Small intestine (tissue), 7 donors: ENCODE measurements around the gene LYPD3. TPM values are rescaled to one million over a fixed set of nuclear protein-coding genes. Genes with fewer than 3 reads are reported as not detected.
A peak's percentile ranks its signal among the peaks of the same experiment; 100 is the strongest.

ENCODE experiments used
- DNase-seq, 2 donors: peaks; one replicate each; pipeline versions ENCODE4 v3.0.0 to v3.0.0-alpha.2; 2013
- FAIRE-seq: peaks from 2 replicates; lab custom pipeline; 2012; peaks lifted over from hg19 to GRCh38; lab: Jason Lieb, UNC
- H3K27ac ChIP-seq, 3 donors: one replicate each; pipeline ENCODE4 v1.5.1; 2013; ENCODE audit warnings: low read length in 2 of 3, mild to moderate bottlenecking in 2 of 3, control low read depth in 1 of 3, inconsistent platforms in 1 of 3, low read depth in 1 of 3, moderate library complexity in 1 of 3
- H3K27me3 ChIP-seq, 3 donors: one replicate each; pipeline ENCODE4 v1.6.1; 2013; ENCODE audit warnings: low read length in 3 of 3, inconsistent platforms in 1 of 3; ENCODE audit not compliant: control insufficient read depth in 3 of 3, insufficient read depth in 3 of 3
- H3K36me3 ChIP-seq, 3 donors: one replicate each; pipeline ENCODE4 v1.6.1; 2013; ENCODE audit warnings: low read length in 3 of 3, inconsistent platforms in 1 of 3, low read depth in 1 of 3, mild to moderate bottlenecking in 1 of 3, moderate library complexity in 1 of 3; ENCODE audit not compliant: control insufficient read depth in 3 of 3, insufficient read depth in 2 of 3
- H3K4me1 ChIP-seq, 3 donors: one replicate each; pipeline ENCODE4 v1.6.1; 2013; ENCODE audit warnings: low read length in 2 of 3, inconsistent platforms in 1 of 3, low read depth in 1 of 3, mild to moderate bottlenecking in 1 of 3, moderate library complexity in 1 of 3; ENCODE audit not compliant: control insufficient read depth in 3 of 3, insufficient read depth in 2 of 3
- H3K4me3 ChIP-seq, 3 donors: one replicate each; pipeline ENCODE4 v1.5.1; 2013; ENCODE audit warnings: low read length in 3 of 3, control low read depth in 1 of 3, inconsistent platforms in 1 of 3, low read depth in 1 of 3, mild to moderate bottlenecking in 1 of 3, moderate library complexity in 1 of 3
- H3K9me3 ChIP-seq, 2 donors: one replicate each; pipeline ENCODE4 v1.6.1; 2013; ENCODE audit warnings: low read depth in 1 of 2, low read length in 1 of 2; ENCODE audit not compliant: control insufficient read depth in 2 of 2, insufficient read depth in 1 of 2
- WGBS, 3 donors: extraction: QIAGEN DNeasy Blood & Tissue Kit; methylation state at CpG; one replicate each; pipeline ENCODE4 v1.1.7; 2013; 5-methylcytosine and 5-hydroxymethylcytosine counted together
- polyA plus RNA-seq, 4 donors: library from polyadenylated mRNA; stranded (reverse) in 3 of 4; unstranded in 1 of 4; fragments of 200-250 nt in 3 of 4; fragments of 120-200 nt in 1 of 4; gene quantifications; one replicate each; pipeline versions ENCODE4 v1.2.1 to v1.2.3, GENCODE V29; 2013
- donor health status: healthy with polysubstance abuse.
- donor health status: control.
- donor health status: control.
- donor health status: Bipolar disorder and iron deficiency.
- donor health status: healthy.

The LYPD3 gene
- polyA plus RNA-seq, 4 donors, result 0.73 to 1.1 (median 0.86) TPM; not detected in 1

DNA sequence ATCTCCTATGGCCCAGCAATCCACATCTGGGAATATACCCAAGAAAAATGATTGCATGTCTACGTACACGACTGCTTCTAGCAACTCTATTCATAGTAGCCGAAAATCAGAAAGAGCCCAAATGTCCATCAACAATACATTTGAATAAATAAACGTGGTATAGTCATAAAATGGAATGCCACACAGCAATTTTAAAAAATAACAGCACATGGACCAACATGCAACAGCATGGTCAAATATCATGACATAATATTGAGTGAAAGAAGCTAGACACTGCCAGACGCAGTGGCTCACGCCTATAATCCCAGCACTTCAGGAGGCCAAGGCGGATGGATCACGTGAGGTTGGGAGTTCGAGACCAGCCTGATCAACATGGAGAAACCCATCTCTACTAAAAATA, 34.4 kb downstream of the LYPD3 start:
- H3K9me3 ChIP-seq, result no peaks in the 10 kb centered on the region
- FAIRE-seq, result no peak
- no peak overlapping the region for H3K27ac ChIP-seq
- peaks cover 0 to 4% (median under 1%) of the 10 kb centered on the region in 3 donors for H3K4me1 ChIP-seq
- H3K36me3 ChIP-seq, result no peaks in the 10 kb centered on the region
- no peaks in the 10 kb centered on the region for H3K27me3 ChIP-seq
- 86 to 90% (median 89%) methylated on average over 9 of the region's 9 CpGs for WGBS, 3 donors
- no peak overlapping the region for H3K4me3 ChIP-seq
- DNase-seq, result no peak

DNA sequence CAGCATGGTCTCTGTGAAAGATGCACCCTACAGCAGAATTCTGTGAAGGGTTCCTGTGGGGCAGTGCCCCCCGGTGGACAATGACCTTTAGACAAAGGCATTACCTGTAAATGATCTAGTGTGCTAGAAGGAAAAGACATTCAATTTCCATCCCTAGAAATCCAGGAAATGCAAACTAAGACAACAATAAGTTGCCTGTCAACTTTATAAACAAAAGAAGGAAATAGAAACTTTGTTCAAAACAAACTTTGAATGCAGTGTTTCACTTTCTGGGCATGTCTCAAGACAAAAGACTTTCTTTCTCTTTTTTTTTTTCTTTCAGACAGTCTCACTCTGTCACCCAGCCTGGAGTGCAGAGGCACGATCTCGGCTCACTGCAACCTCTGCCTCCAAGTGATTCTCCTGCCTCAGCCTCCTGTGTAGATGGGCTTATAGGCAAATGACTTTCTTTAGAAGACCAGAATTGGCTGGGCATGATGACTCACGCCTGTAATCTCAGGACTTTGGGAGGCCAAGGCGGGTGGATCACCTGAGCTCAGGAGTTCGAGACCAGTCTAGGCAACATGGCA, 35.2 kb downstream of the LYPD3 start:
- Histone ChIP-seq H3K27me3 (no peaks in the 10 kb centered on the region), H3K9me3 (no peaks in the 10 kb centered on the region), H3K27ac (peak overlapping the region in 1 of 3 donors; percentile 62), H3K4me1 (peaks cover 0 to 4% (median 4%) of the 10 kb centered on the region in 3 donors), H3K4me3 (no peak overlapping the region), H3K36me3 (no peaks in the 10 kb centered on the region)
- peak in 1 of 2 donors; percentile 7 for DNase-seq
- FAIRE-seq, result no peak
- 31 to 37% (median 35%) methylated on average over 6 of the region's 6 CpGs for WGBS, 3 donors

DNA sequence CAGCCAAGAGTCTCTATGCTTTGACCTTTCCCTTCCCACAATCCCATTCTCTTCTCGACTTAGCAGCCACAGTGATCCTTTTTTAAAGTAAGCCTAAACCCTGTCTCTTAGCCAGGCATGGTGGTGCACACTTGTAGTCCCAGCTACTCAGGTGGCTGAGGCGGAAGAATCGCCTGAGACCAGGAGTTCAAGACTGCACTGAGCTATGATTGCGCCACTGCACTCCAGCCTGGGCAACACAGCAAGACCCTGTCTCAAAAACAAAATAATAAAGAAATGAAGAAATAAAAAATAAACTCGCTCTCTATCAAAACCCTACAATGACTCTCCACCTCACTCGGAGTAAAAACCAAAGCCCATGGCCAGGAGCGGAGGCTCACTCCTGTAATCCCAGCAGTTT, 36.0 kb downstream of the LYPD3 start:
- DNase-seq (no peak), FAIRE-seq (no peak)
- H3K36me3 ChIP-seq, result no peaks in the 10 kb centered on the region
- no peak overlapping the region for H3K4me3 ChIP-seq
- no peaks in the 10 kb centered on the region for H3K9me3 ChIP-seq
- WGBS, 3 donors, result 90 to 91% (median 91%) methylated on average over 7 of the region's 7 CpGs
- H3K27me3 ChIP-seq, result no peaks in the 10 kb centered on the region
- peaks cover 0 to 4% (median 4%) of the 10 kb centered on the region in 3 donors for H3K4me1 ChIP-seq
- H3K27ac ChIP-seq, result no peak overlapping the region

DNA sequence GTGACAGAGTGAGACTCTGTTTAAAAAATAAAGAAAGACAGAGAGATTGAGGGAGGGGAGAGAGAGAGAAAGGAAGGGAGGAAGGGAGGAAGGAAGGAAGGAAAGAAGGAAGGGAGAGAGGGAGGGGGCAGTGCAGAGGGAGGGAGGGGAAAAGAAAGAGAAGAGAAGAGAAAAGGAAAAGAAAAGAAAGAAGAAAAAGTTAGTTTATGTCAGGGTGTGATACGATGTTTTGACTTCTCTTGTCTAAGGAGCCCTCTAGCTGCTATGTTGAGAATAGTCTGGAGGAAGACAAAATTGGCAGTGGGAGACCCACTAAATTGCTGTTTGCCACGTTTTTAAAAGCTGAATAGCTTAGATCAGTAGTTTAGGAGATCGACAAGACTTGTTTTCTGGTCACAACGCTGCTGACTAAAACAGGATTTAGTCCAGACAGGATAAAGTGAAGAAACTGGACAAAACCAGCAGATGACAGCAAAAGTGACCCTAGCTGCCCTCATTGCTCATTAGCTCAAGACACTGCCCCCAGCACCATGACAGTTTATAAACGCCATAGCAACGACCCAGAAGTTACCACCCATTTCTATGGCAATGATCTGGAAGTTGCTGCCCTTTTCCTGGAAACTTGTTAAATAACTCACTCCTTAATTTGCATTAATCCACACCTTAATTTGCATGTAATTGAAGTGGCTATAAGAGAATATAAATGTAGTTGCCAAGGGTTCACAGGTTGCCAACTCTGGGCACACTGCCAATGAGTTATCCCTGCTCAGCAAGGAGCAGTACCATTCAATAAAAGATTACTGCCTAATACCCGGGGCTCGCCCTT, 39.6 kb downstream of the LYPD3 start:
- no peaks in the 10 kb centered on the region for H3K27me3 ChIP-seq
- H3K9me3 ChIP-seq, result no peaks in the 10 kb centered on the region
- H3K4me1 ChIP-seq, result peaks cover 0 to 4% (median 4%) of the 10 kb centered on the region in 3 donors
- H3K36me3 ChIP-seq, result no peaks in the 10 kb centered on the region
- H3K4me3 ChIP-seq, result no peak overlapping the region
- FAIRE-seq (no peak), DNase-seq (peak; percentile 47 to 96)
- peak overlapping the region in 2 of 3 donors; percentile 25 to 83 for H3K27ac ChIP-seq
- WGBS, 3 donors, result 5 to 21% (median 13%) methylated on average over 8 of the region's 8 CpGs

DNA sequence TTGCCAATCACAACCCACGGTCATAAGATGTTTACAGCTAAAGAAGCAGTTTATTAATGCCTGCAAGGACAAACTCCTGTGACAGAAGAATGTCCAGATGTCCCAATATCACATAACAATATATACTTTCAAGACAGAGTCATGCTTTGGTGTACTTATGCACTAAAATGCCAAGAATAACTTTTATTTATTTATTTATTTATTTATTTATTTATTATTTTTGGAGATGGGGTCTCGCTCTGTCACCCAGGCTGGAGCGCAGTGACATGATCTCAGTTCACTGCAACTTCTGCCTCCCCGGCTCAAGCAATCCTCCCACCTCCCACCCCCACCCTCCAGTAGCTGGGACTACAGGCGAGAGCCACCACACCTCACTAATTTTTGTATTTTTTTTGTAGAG, 41.6 kb downstream of the LYPD3 start:
- H3K9me3 ChIP-seq, result no peaks in the 10 kb centered on the region
- H3K4me3 ChIP-seq, result no peak overlapping the region
- peaks cover 0 to 4% (median 0%) of the 10 kb centered on the region in 3 donors for H3K4me1 ChIP-seq
- FAIRE-seq (no peak), DNase-seq (no peak)
- 90 to 93% (median 92%) methylated on average over 5 of the region's 5 CpGs for WGBS, 3 donors
- no peaks in the 10 kb centered on the region for H3K27me3 ChIP-seq
- H3K27ac ChIP-seq, result no peak overlapping the region
- no peaks in the 10 kb centered on the region for H3K36me3 ChIP-seq

DNA sequence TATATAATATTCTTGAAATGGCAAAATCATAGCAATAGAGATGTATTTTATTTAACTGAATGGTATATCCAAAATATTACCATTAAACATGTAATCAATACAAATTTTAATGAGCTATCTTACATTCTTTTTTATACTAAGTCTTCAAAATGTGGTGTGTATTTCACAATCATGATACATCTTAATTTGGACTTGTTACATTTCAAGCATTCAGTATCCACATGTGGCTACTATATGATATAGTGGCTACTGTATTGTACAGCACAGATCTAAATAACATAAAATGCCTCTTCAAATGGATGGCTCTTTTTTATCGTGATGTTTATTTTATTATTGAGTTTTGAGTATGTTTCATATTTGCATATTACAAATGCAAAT, 42.7 kb downstream of the LYPD3 start:
- no peak overlapping the region for H3K27ac ChIP-seq
- FAIRE-seq (no peak), DNase-seq (no peak)
- H3K36me3 ChIP-seq, result no peaks in the 10 kb centered on the region
- H3K4me3 ChIP-seq, result no peak overlapping the region
- WGBS, 3 donors, result 92 to 96% (median 95%) methylated on average over 1 of the region's 1 CpG
- H3K9me3 ChIP-seq, result no peaks in the 10 kb centered on the region
- H3K27me3 ChIP-seq, result no peaks in the 10 kb centered on the region
- H3K4me1 ChIP-seq, result peaks cover 0 to 4% (median 0%) of the 10 kb centered on the region in 3 donors

DNA sequence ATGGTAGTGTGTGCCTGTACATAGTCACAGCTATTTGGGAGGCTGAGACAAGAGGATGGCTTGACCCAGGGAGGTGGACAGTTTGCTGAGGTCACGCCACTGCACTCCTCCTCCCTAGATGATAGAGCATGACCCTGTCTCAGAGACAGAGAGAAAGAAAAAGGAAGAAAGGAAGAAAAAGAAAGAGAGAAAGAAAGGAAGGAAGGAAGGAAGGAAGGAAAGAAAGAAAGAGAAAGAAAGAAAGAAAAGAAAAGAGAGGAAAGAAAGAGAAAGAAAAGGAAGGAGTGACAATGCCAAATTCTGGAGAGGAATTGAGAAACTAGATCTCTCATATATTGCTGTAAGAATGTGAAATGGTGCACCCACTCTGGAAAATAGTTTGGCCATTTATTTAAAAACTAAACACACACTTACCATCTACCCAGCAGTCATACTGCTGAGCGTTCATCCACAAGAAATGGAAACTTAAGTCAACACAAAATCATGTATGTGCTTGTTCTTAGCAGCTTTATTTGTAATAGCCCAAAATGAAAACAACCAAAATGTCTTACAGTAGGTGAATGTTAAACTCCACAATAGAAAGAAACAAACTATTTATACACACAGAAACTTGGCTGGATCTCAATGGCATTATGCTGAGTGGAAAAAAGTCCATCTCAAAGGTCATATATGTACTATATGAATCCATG, 43.3 kb downstream of the LYPD3 start:
- H3K9me3 ChIP-seq, result no peaks in the 10 kb centered on the region
- WGBS, 3 donors, result 86 to 90% (median 86%) methylated on average over 2 of the region's 2 CpGs
- no peak for DNase-seq
- H3K36me3 ChIP-seq, result no peaks in the 10 kb centered on the region
- H3K4me1 ChIP-seq, result peaks cover 0 to 4% (median 0%) of the 10 kb centered on the region in 3 donors
- no peak for FAIRE-seq
- H3K4me3 ChIP-seq, result no peak overlapping the region
- no peaks in the 10 kb centered on the region for H3K27me3 ChIP-seq
- H3K27ac ChIP-seq, result no peak overlapping the region

DNA sequence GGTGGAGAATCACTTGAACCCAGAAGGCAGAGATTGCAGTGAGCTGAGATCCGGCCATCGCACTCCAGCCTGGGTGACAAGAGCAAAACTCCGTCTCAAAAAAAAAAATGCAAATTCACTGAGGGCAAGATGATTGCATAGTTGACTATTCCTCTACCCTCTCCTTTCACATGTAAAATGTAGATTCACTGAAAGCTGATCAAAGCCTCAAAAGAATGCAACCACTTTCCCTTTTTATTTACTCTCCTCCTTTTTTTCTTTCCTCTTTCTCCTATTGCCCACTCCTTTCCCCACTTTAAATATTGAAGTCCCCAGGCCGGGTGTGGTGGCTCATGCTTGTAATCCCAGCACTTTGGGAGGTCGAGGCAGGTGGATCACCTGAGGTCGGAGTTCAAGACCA, 44.5 kb downstream of the LYPD3 start:
- Histone ChIP-seq H3K36me3 (no peaks in the 10 kb centered on the region), H3K9me3 (no peaks in the 10 kb centered on the region), H3K4me1 (peaks cover 0 to 3% (median 0%) of the 10 kb centered on the region in 3 donors), H3K27me3 (no peaks in the 10 kb centered on the region), H3K4me3 (no peak overlapping the region), H3K27ac (no peak overlapping the region)
- 84 to 87% (median 85%) methylated on average over 6 of the region's 6 CpGs for WGBS, 3 donors
- FAIRE-seq (no peak), DNase-seq (no peak)
